Cardiac fibroblast (primary cell): ENCODE results near the gene RIMS1.

Experiments used
- DNase-seq, 2 donors: peaks; one replicate each; pipeline versions ENCODE4 v3.0.0 to v3.0.0-alpha.2; 2010; ENCODE audit warnings: low read depth in 2 of 2
- H3K4me3 ChIP-seq, 2 donors: replicated peaks in 1 of 2; 1 replicate in 1 of 2; 2 replicates in 1 of 2; pipeline ENCODE4 v1.5.1; 2011; ENCODE audit warnings: low read depth in 2 of 2, low read length in 2 of 2, mild to moderate bottlenecking in 2 of 2, moderate library complexity in 1 of 2
- CTCF ChIP-seq: IDR thresholded peaks from one replicate; pipeline ENCODE4 v1.5.1; 2011; ENCODE audit warnings: low read depth, mild to moderate bottlenecking, low read length, inconsistent platforms

Gene RIMS1

DNA sequence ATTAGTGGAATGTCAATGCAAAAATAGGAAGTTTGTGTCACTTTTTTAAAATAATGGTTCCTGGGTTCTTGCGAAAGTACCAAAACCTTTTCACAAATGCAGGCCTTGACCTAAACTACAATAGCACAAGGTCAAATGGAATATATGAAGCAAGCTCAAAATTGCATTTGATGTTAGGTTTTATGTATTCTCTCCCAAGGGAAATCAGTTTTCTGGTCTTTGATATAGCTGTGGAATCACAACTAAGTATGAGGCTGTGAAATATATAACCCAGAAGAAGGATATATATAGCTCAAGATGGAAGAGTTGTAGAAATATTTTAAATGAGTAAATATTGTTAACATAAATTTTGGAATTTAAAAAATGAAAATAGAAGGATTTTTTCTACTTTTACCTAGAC is 327.3 kb downstream of the RIMS1 start:
- TF ChIP-seq CTCF: no peak
- no peak overlapping the region for H3K4me3 ChIP-seq
- no peak for DNase-seq

DNA sequence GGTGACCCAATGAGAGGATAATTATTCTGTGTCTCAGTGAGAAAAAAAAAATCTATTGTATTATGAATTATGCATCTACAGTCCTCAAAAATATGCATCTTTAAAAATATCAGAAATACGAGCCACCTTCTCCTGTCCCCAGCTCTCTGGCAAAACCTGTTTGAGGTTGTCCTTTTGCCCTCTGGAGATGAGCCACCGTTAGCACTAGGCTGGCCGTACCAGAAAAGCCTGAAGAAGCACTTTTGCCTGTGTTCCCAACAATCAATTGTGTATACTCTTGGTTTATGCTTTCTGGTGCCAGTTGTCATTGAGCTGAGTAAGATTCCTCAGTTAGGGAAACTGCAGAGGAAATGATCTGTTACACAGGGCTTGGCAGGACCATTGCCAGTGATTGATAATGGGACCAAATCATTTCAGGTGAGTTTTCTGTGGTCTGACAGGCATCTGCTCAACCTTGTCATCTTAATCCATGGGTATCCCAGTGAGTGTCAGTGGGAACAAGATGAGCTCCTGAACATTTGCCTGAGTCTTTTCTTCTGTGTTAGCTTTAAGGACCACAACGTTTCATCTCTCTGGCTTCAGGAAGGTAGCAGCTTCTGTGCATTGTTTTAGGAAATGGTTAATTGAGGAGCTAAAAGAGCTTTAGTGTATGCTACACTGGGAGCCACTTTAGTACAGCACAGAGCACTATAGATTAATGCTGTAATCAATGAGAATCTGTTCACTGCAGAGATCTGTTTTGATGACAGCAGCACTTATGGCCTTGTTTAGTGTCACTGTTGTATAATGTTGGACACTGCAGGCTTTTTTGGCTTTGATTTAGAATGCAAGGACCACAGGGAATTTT is 330.1 kb downstream of the RIMS1 start:
- no peak for TF ChIP-seq CTCF
- no peak for DNase-seq
- no peak overlapping the region for H3K4me3 ChIP-seq

DNA sequence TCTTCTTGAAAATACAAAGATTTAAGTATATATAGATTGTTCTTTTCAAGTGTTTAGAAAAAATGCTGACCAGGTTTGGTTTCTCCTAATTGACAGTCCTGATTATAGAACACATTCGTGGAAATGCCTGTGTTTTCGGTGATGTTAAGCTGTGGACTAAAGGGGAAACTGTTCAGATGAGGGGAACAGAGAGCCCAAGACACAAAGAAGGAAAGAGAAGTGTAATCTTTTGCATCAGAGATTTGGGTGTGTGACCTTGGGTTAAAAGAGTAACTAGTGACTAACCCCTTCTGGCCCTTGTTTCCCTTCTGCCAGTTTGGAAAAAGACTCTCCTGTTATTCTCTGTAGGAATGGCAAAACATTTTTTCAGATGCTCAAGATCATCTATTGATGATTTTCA is 331.3 kb downstream of the RIMS1 start:
- DNase-seq: no peak
- no peak overlapping the region for H3K4me3 ChIP-seq
- no peak for TF ChIP-seq CTCF

DNA sequence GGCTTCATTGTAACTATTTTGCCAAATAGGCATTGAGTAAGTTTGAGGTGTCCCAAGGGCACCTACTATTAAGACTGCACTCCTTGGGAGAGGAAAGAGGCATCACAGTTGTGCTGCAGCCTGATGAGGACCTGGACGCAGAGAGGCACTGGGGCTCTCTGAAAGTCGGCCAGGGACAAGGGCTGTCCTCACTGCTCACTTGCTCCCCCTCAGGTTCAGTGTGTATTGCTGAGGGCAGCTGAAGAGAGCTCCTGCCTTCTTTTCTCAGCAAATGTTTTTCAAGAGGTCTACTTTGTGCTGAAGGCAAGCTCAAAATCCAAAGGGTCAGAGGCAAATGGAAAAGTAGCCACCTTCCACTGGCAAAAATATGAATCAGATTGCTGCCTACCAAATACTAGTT is 331.8 kb downstream of the RIMS1 start:
- peak; percentile 71 for TF ChIP-seq CTCF
- DNase-seq: peak; percentile 34 to 41
- H3K4me3 ChIP-seq: no peak overlapping the region

DNA sequence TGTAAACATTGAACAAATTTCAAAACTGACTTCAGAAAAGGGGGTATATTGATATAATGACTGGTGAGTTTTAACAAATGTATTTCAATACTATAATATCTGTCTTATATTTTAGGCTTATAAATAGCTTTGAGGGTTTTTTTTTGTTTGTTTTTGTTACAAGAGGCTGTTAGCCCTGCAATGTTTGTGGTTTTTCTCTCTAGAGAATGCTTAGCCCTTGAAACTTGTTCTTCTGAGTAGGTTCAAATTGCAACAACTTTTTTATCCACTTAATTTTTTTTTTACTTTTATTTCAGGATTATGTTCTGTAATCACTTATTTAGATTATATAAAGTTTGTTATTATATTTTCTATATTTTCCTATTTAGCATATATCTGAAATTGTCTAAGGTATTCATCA is 333.2 kb downstream of the RIMS1 start:
- TF ChIP-seq CTCF: no peak
- peak in 1 of 2 donors; percentile 19 for DNase-seq
- no peak overlapping the region for H3K4me3 ChIP-seq

- no peak overlapping the region for H3K4me3 ChIP-seq
- peak in 1 of 2 donors; percentile 7 for DNase-seq
- TF ChIP-seq CTCF: no peak
Measured at GRCh38 chr6:72238021-72238420, 351.7 kb downstream of the RIMS1 start.
